ENCODE results near the gene KCNIP1.
A peak's percentile ranks its signal among the peaks of the same experiment; 100 is the strongest.

KCNIP1 gene

DNA sequence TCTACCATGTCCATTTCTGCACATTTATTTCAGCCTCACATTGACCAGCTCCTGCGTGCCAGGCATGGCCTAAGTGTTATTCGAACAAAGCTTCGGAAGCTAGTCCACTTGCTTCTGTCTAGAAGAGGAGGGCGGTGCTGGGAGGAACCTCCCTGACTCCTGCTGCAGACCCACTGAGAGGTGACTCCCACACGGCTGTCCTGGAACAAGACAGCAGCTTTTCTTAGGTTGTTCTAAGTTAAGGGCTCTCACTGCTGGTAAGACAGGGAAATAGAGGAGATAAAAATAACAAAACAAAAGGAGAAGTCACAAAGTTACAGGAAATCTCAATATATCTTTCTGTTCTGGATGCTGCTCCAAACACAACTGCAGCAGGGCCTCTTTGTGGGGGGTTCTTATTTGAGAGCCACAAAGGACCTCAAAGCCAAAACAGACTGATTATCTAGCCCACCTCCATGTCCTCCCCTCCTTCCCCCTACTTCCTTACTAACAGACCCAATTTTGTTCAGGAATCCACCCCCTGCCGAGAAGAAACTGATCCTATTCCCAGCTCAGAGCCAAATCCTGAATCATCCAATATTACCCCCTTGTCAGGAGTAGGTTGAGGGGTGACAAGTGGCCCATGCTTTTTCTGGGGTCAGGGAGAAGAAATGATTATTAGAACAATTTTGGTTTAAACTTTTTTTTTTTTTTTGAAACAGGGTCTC is 28.4 kb upstream of the KCNIP1 start:
- no peak overlapping the region for H3K4me3 ChIP-seq (ENCODE audit: control insufficient read depth, low read depth, low read length)
- DNase-seq (ENCODE audit: low read depth) = peak; percentile 25
- TF ChIP-seq CTCF (conservative IDR thresholded peaks at IDR 0.05; ENCODE audit: control insufficient read depth, insufficient read depth, low read depth, low read length) = no peak

DNA sequence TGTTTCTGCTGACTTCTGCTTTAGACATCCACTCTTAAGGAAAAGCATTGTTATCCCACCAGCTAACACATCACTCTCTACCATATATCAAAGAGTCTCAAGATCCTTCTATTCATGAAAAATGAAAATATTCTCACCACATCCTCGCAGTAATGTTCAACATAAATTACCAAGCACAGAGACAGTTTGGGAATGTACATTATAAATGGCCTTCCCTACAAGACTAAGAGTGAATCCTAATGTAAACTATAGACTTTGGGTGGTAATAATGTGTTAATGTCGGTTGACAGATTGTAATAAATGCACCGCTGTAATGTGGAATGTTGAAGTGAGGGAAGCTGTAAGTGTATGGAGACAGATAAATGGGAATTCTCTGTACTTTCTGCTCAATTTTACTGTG is 27.1 kb upstream of the KCNIP1 start:
- no peak overlapping the region for H3K4me3 ChIP-seq (ENCODE audit: control insufficient read depth, low read depth, low read length)
- no peak for DNase-seq (ENCODE audit: low read depth)
- TF ChIP-seq CTCF (conservative IDR thresholded peaks at IDR 0.05; ENCODE audit: control insufficient read depth, insufficient read depth, low read depth, low read length) = no peak

GRCh38 chr5:170477906-170478305 is 25.9 kb upstream of the KCNIP1 start:
- DNase-seq (ENCODE audit: low read depth) = no peak
- no peak overlapping the region for H3K4me3 ChIP-seq (ENCODE audit: control insufficient read depth, low read depth, low read length)
- TF ChIP-seq CTCF (conservative IDR thresholded peaks at IDR 0.05; ENCODE audit: control insufficient read depth, insufficient read depth, low read depth, low read length) = no peak

DNA sequence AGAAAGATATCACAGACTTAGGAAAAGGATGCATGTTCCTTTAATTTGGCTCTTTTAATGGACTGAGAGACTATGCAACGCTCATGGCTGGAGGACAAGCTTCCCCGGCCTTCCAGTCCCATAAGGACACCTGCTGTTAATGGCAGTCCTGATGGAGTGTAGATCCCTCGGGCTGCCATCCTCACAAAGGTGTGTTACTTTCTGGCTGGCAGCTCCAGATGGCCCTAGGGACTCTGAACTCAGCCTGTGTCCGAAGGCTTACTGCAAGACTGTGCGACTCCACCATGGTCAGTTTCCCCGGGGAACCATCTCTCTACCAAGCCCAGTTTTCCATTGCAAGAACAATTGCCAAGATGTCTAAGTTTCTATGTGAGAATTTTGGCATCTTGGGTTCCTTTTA is 25.5 kb upstream of the KCNIP1 start:
- H3K4me3 ChIP-seq (ENCODE audit: control insufficient read depth, low read depth, low read length) = no peak overlapping the region
- DNase-seq (ENCODE audit: low read depth) = no peak
- no peak for TF ChIP-seq CTCF (conservative IDR thresholded peaks at IDR 0.05; ENCODE audit: control insufficient read depth, insufficient read depth, low read depth, low read length)

DNA sequence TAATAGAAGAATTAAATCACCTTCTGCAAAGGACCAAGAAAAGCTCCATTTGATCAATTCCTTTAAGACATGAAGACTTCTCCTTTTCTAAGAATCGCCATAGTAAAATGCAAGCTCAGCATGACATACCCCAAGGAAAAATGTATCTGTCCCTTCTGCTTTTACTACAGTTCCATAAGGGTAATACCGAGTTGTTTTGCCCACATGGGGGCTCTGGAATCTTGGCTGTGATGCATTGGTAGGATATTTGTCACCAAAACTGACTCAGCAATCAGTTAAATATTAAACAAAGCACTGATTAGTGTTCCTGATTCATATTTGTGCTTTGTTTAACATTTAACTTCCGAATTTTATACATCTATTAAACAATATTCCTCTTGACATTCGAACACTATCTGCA is 24.3 kb upstream of the KCNIP1 start:
- no peak for TF ChIP-seq CTCF (conservative IDR thresholded peaks at IDR 0.05; ENCODE audit: control insufficient read depth, insufficient read depth, low read depth, low read length)
- no peak overlapping the region for H3K4me3 ChIP-seq (ENCODE audit: control insufficient read depth, low read depth, low read length)
- no peak for DNase-seq (ENCODE audit: low read depth)

- no peak for DNase-seq (ENCODE audit: low read depth)
- no peak for TF ChIP-seq CTCF (conservative IDR thresholded peaks at IDR 0.05; ENCODE audit: control insufficient read depth, insufficient read depth, low read depth, low read length)
Observed at GRCh38 chr5:170480260-170480659, 23.6 kb upstream of the KCNIP1 start.

DNA sequence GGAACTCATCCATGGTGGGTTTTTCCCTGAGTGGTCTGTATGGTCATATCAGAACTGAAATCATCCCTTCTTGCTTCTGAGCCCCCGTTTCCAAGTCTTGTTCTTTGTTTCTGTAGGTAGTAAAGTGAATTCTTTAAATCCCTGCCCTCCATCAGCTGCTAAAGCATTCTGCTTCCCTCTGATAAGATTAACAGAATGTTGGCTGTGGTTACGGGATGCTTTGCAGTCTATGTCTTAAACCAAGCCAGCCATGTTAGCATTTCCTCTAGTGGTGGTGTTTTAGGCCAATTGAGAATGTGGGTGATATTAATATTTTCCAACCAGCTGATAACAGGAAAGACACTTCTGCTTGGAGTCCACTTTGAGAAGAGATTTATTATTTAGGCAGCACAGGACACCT is 22.0 kb upstream of the KCNIP1 start:
- DNase-seq (ENCODE audit: low read depth) = no peak
- H3K4me3 ChIP-seq (ENCODE audit: control insufficient read depth, low read depth, low read length) = no peak overlapping the region
- TF ChIP-seq CTCF (conservative IDR thresholded peaks at IDR 0.05; ENCODE audit: control insufficient read depth, insufficient read depth, low read depth, low read length) = no peak

More at GRCh38 chr5:170480260-170480659, 23.6 kb upstream of the KCNIP1 start:
- H3K4me3 ChIP-seq (ENCODE audit: control insufficient read depth, low read depth, low read length) = no peak overlapping the region
